Fibroblast of lung (primary cell): ENCODE measurements around the gene OR51V1. TPM values are rescaled to one million over a fixed set of nuclear protein-coding genes. Genes with fewer than 3 reads are reported as not detected.
"Not testable (repeated sequence)": the region's sequence is repeated elsewhere in the genome, so short reads cannot be mapped to it uniquely, and the experiment has no call there.

Experiments
- DNase-seq, 2 donors: peaks; one replicate each; pipeline versions ENCODE4 v3.0.0 to v3.0.0-alpha.2; 2010; ENCODE audit warnings: low read depth in 2 of 2
- H2AFZ ChIP-seq: 2 replicates; pipeline ENCODE4 v1.5.1; 2012; ENCODE audit warnings: low read length, control low read depth, inconsistent platforms
- H3K27ac ChIP-seq: 2 replicates; pipeline ENCODE4 v1.5.1; 2011; ENCODE audit warnings: low read length, control low read depth; ENCODE audit not compliant: insufficient read depth
- H3K27me3 ChIP-seq: 2 replicates; pipeline ENCODE4 v1.5.1; 2011; ENCODE audit warnings: mild to moderate bottlenecking, low read length; ENCODE audit not compliant: control insufficient read depth, insufficient read depth
- H3K36me3 ChIP-seq: 2 replicates; pipeline ENCODE4 v1.5.1; 2011; ENCODE audit warnings: low read length; ENCODE audit not compliant: control insufficient read depth, insufficient read depth
- H3K4me1 ChIP-seq: 2 replicates; pipeline ENCODE4 v1.5.1; 2011; ENCODE audit warnings: low read length; ENCODE audit not compliant: control insufficient read depth, insufficient read depth; ENCODE audit errors: extremely low read depth
- H3K4me2 ChIP-seq: 2 replicates; pipeline ENCODE4 v1.5.1; 2011; ENCODE audit warnings: low read length, control low read depth; ENCODE audit not compliant: insufficient read depth; ENCODE audit errors: extremely low read depth
- H3K4me3 ChIP-seq, 4 experiments: fragments of 200-600 bp in 1 of 4; sonication (generic) in 1 of 4; replicated peaks in 1 of 4; 2 replicates each; pipeline ENCODE4 v1.5.1; 2011 to 2016; ENCODE audit warnings: low read length in 4 of 4, low read depth in 3 of 4, mild to moderate bottlenecking in 3 of 4, control low read depth in 2 of 4, inconsistent platforms in 1 of 4, mixed read lengths in 1 of 4; ENCODE audit not compliant: insufficient read depth in 1 of 4; ENCODE audit errors: control extremely low read depth in 1 of 4
- H3K79me2 ChIP-seq: 2 replicates; pipeline ENCODE4 v1.5.1; 2012; ENCODE audit warnings: mild to moderate bottlenecking, low read length, inconsistent platforms; ENCODE audit not compliant: control insufficient read depth, insufficient read depth
- H3K9ac ChIP-seq: 2 replicates; pipeline ENCODE4 v1.5.1; 2011; ENCODE audit warnings: mild to moderate bottlenecking, low read length, control low read depth; ENCODE audit not compliant: insufficient read depth
- H3K9me3 ChIP-seq: 2 replicates; pipeline ENCODE4 v1.5.1; 2012; ENCODE audit warnings: low read depth, low read length; ENCODE audit not compliant: control insufficient read depth, insufficient read depth
- H4K20me1 ChIP-seq: 2 replicates; pipeline ENCODE4 v1.5.1; 2011; ENCODE audit warnings: low read length; ENCODE audit not compliant: control insufficient read depth, insufficient read depth; ENCODE audit errors: extremely low read depth
- CTCF ChIP-seq, 2 donors: IDR thresholded peaks in 1 of 2; conservative IDR thresholded peaks in 1 of 2; 1 replicate in 1 of 2; 2 replicates in 1 of 2; pipeline ENCODE4 v1.5.1; 2011 to 2012; ENCODE audit warnings: low read length in 2 of 2, control low read depth in 1 of 2, inconsistent platforms in 1 of 2, low read depth in 1 of 2, mild to moderate bottlenecking in 1 of 2
- EZH2 ChIP-seq: IDR thresholded peaks from 2 replicates; pipeline ENCODE4 v1.5.1; 2012; ENCODE audit warnings: low read length, control low read depth, mild to moderate bottlenecking; ENCODE audit errors: missing control alignments
- polyA plus RNA-seq, 2 donors: library from polyadenylated mRNA; depleted of rRNA in 1 of 2; stranded (reverse) in 1 of 2; unstranded in 1 of 2; fragments of >200 nt; gene quantifications; 2 replicates each; pipeline ENCODE4 v1.2.1, GENCODE V29; 2011 to 2012; ENCODE audit warnings: missing spikeins in 1 of 2
- total RNA-seq: library from RNA; depleted of rRNA; stranded (reverse); fragments of >200 nt; gene quantifications from 2 replicates; pipeline ENCODE4 v1.2.1, GENCODE V29; 2014

OR51V1 gene
- total and polyA plus RNA-seq, 2 donors (not counting 1 experiment from before 2014, with no cell fraction given) = not detected

GRCh38 chr11:5161045-5161444 lies 39.4 kb downstream of the OR51V1 start:
- not testable (repeated sequence) for H3K4me1 ChIP-seq, H3K27ac ChIP-seq, H3K27me3 ChIP-seq, H3K9ac ChIP-seq, DNase-seq, H3K79me2 ChIP-seq, H3K36me3 ChIP-seq, H2AFZ ChIP-seq, H3K4me2 ChIP-seq, H4K20me1 ChIP-seq, H3K4me3 ChIP-seq, H3K9me3 ChIP-seq

DNA sequence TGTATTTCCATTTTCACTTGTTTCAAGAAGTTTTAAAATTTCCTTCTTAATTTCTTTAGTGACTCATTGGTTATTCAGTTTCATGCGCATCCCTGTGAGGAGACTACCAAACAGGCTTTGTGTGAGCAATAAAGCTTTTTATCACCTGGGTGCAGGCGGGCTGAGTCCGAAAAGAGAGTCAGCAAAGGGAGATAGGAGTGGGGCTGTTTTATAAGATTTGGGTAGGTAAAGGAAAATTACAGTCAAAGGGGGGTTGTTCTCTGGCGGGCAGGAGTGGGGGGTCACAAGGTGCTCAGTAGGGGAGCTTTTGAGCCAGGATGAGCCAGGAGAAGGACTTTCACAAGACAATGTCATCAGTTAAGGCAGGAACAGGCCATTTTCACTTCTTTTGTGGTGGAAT lies 40.3 kb downstream of the OR51V1 start:
- H3K4me3 ChIP-seq, H3K9ac ChIP-seq, H3K79me2 ChIP-seq, H4K20me1 ChIP-seq, H3K27ac ChIP-seq, H3K4me2 ChIP-seq, H3K36me3 ChIP-seq, DNase-seq, H3K27me3 ChIP-seq, H3K4me1 ChIP-seq, H3K9me3 ChIP-seq, H2AFZ ChIP-seq: not testable (repeated sequence)

DNA sequence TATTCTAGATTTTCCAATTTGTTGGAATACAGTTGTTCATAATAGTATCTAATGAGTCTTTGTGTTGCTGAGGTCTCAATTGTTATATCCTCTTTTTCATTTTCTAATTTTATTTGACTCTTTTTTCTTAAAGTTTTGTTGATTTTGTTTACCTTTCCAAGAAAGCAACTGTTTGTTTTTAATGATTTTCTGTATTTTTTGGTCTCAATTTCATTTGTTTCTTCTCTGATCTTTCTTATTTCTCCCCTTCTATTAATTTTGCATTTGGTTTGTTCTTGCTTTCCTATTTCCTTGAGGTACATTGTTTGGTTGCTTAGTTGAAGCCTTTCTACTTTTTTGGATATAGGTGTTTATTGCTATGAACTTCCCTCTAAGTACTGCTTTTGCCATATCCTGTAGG lies 40.7 kb downstream of the OR51V1 start:
- no peak overlapping the region for H3K27ac ChIP-seq
- TF ChIP-seq EZH2 = no peak
- no peak for TF ChIP-seq CTCF (conservative IDR thresholded peaks at IDR 0.05 in 1 of 2, IDR thresholded peaks at IDR 0.05 in 1 of 2; ENCODE audit: low read depth in 1 of 2, low read length in 2 of 2)

GRCh38 chr11:5154657-5155056 lies 45.8 kb downstream of the OR51V1 start, which contains the start of gene OR52A1:
OR52A1 (minus strand) TSS chr11:5154757; CDS start chr11:5152369, 2,388 bp downstream.
- H3K36me3 ChIP-seq = no peaks in the 10 kb centered on the region
- H3K9ac ChIP-seq = no peak within 1 kb of the TSS
- H3K79me2 ChIP-seq = no peaks in the 10 kb centered on the region
- DNase-seq = no peak
- no peak within 1 kb of the TSS for H3K27ac ChIP-seq
- no peaks in the 10 kb centered on the region for H3K4me1 ChIP-seq
- no peaks in the 10 kb centered on the region for H3K9me3 ChIP-seq
- H3K4me2 ChIP-seq = no peak within 1 kb of the TSS
- H2AFZ ChIP-seq = no peak within 1 kb of the TSS
- no peaks in the 10 kb centered on the region for H4K20me1 ChIP-seq
- no peak for TF ChIP-seq CTCF (conservative IDR thresholded peaks at IDR 0.05 in 1 of 2, IDR thresholded peaks at IDR 0.05 in 1 of 2; ENCODE audit: low read depth in 1 of 2, low read length in 2 of 2)
- TF ChIP-seq EZH2 = no peak
- H3K4me3 ChIP-seq = no peak within 1 kb of the TSS
- no peaks in the 10 kb centered on the region for H3K27me3 ChIP-seq

More for the DNA sequence above, 40.7 kb downstream of the OR51V1 start:
- H3K4me1 ChIP-seq = no peaks in the 10 kb centered on the region
- no peak overlapping the region for H3K9ac ChIP-seq
- no peaks in the 10 kb centered on the region for H3K27me3 ChIP-seq
- H2AFZ ChIP-seq = no peak overlapping the region
- H3K4me2 ChIP-seq = no peak overlapping the region
- H3K36me3 ChIP-seq = no peaks in the 10 kb centered on the region
- no peaks in the 10 kb centered on the region for H3K79me2 ChIP-seq
- no peaks in the 10 kb centered on the region for H4K20me1 ChIP-seq
- no peak for DNase-seq
- no peaks in the 10 kb centered on the region for H3K9me3 ChIP-seq
- H3K4me3 ChIP-seq = no peak overlapping the region
